ENCODE results near the gene MYORG.

Gene MYORG

GRCh38 chr9:34376596-34377403 is at the start of gene MYORG:
Gene MYORG, minus strand, starts transcription at chr9:34376898. Its CDS starts 3,955 bp downstream, at chr9:34372943.
- DNase-seq = peak; percentile 93

- no peak for DNase-seq
Observed at GRCh38 chr9:34419716-34420504, 43.2 kb upstream of the MYORG start.

GRCh38 chr9:34417734-34418133 is 41.0 kb upstream of the MYORG start:
- DNase-seq = no peak

GRCh38 chr9:34413231-34413852 is 36.6 kb upstream of the MYORG start:
- peak; percentile 57 for DNase-seq

- no peak for DNase-seq
Observed at GRCh38 chr9:34412336-34412735, 35.6 kb upstream of the MYORG start.

- DNase-seq = no peak
Observed at GRCh38 chr9:34409154-34409553, 32.5 kb upstream of the MYORG start.

GRCh38 chr9:34408173-34408572 is 31.5 kb upstream of the MYORG start:
- DNase-seq = no peak

GRCh38 chr9:34406219-34406618 is 29.5 kb upstream of the MYORG start:
- DNase-seq = no peak

GRCh38 chr9:34405719-34406118 is 29.0 kb upstream of the MYORG start:
- DNase-seq = no peak

GRCh38 chr9:34403554-34404380 is 27.1 kb upstream of the MYORG start:
- no peak for DNase-seq

- DNase-seq = no peak
Observed at GRCh38 chr9:34400686-34401602, 24.2 kb upstream of the MYORG start.

- DNase-seq = no peak
Observed at GRCh38 chr9:34400275-34400674, 23.6 kb upstream of the MYORG start.

GRCh38 chr9:34399729-34400128 is 23.0 kb upstream of the MYORG start:
- DNase-seq = no peak

- no peak for DNase-seq
Observed at GRCh38 chr9:34398875-34399274, 22.2 kb upstream of the MYORG start.

GRCh38 chr9:34396276-34397214 is 19.8 kb upstream of the MYORG start:
- no peak for DNase-seq

GRCh38 chr9:34392511-34392910 is 15.8 kb upstream of the MYORG start:
- DNase-seq = no peak

GRCh38 chr9:34387239-34387638 is 10.5 kb upstream of the MYORG start:
- DNase-seq = no peak

- DNase-seq = no peak
Observed at GRCh38 chr9:34386656-34387055, 10.0 kb upstream of the MYORG start.

- DNase-seq = no peak
Observed at GRCh38 chr9:34385561-34386230, 9.0 kb upstream of the MYORG start.
